HepG2 (cell line): ENCODE data around the gene SRCIN1. TPM values are rescaled to one million over a fixed set of nuclear protein-coding genes. Genes with fewer than 3 reads are reported as not detected.

Source experiments
- ATF3 ChIP-seq: sonication (generic); formaldehyde crosslinking; IDR thresholded peaks from 2 replicates; pipeline ENCODE4 v1.4.0; 2020; ENCODE audit warnings: missing genetic modification reagents
- HMG20B ChIP-seq: conservative IDR thresholded peaks from 2 replicates; pipeline ENCODE4 v1.6.1; 2016; ENCODE audit warnings: missing genetic modification reagents, missing compliant biosample characterization
- IKZF4 ChIP-seq: sonication (generic); formaldehyde crosslinking; IDR thresholded peaks from 2 replicates; pipeline ENCODE4 v1.5.1; 2020; ENCODE audit warnings: borderline replicate concordance, mild to moderate bottlenecking, low read depth, missing genetic modification reagents; ENCODE audit errors: not compliant biosample characterization
- MBNL3 ChIP-seq: fragments of 250-450 bp; sonication (Bioruptor Pico); conservative IDR thresholded peaks from 2 replicates; pipeline ENCODE4 v1.8.0; 2022; ENCODE audit warnings: mild to moderate bottlenecking, inconsistent platforms
- MXD1 ChIP-seq: sonication (generic); formaldehyde crosslinking; IDR thresholded peaks from 2 replicates; pipeline ENCODE4 v1.4.0; 2020; ENCODE audit warnings: mild to moderate bottlenecking, missing genetic modification reagents
- NFYB ChIP-seq: sonication (generic); formaldehyde crosslinking; IDR thresholded peaks from 2 replicates; pipeline ENCODE4 v1.4.0; 2020; ENCODE audit warnings: missing genetic modification reagents
- RAD51 ChIP-seq: fragments of 450-650 bp; IDR thresholded peaks from 2 replicates; pipeline ENCODE4 v1.6.1; 2016; ENCODE audit warnings: borderline replicate concordance
- SMC3 ChIP-seq: IDR thresholded peaks from 2 replicates; pipeline ENCODE4 v1.6.1; 2011; ENCODE audit warnings: low read length, improper control_type of control experiment
- SOX5 ChIP-seq: IDR thresholded peaks from 2 replicates; pipeline ENCODE4 v1.6.1; 2016; ENCODE audit warnings: borderline replicate concordance
- SP2 ChIP-seq: sonication (generic); formaldehyde crosslinking; IDR thresholded peaks from 2 replicates; pipeline ENCODE4 v1.5.1; 2020; ENCODE audit warnings: mild to moderate bottlenecking, missing genetic modification reagents
- TAF15 ChIP-seq: fragments of 200-400 bp; formaldehyde crosslinking; IDR thresholded peaks from one replicate; pipeline ENCODE4 v1.6.1; 2018; ENCODE audit warnings: mild to moderate bottlenecking, low read depth, low read length; ENCODE audit not compliant: poor library complexity, severe bottlenecking
- ZNF501 ChIP-seq: sonication (generic); formaldehyde crosslinking; IDR thresholded peaks from 2 replicates; pipeline ENCODE4 v1.5.1; 2020; ENCODE audit warnings: mild to moderate bottlenecking, moderate library complexity, missing genetic modification reagents
- ZNF598 ChIP-seq: sonication (generic); formaldehyde crosslinking; IDR thresholded peaks from 2 replicates; pipeline ENCODE4 v1.5.1; 2020; ENCODE audit warnings: mild to moderate bottlenecking, missing genetic modification reagents, borderline replicate concordance
- ZSCAN20 ChIP-seq: sonication (generic); formaldehyde crosslinking; IDR thresholded peaks from 2 replicates; pipeline ENCODE4 v1.4.0; 2020; ENCODE audit warnings: missing genetic modification reagents, mild to moderate bottlenecking, borderline replicate concordance
- polyA plus RNA-seq, 8 experiments: library from polyadenylated mRNA; depleted of rRNA in 3 of 8; stranded (reverse) in 7 of 8; unstranded in 1 of 8; fragments of >200 nt; fragmentation: Illumina TruSeq in 4 of 8; extraction: Trizol in 4 of 8; gene quantifications; 2 replicates each; pipeline versions ENCODE4 v1.2.1 to v1.2.3, GENCODE V29; 2011 to 2016; ENCODE audit warnings: low read depth in 4 of 8, missing spikeins in 1 of 8, mixed read lengths in 1 of 8; ENCODE audit not compliant: insufficient read depth in 1 of 8
- total RNA-seq, 5 experiments: library from RNA; depleted of rRNA; stranded (reverse); fragments of >200 nt; fragmentation: Illumina TruSeq; extraction: Trizol; gene quantifications; 2 replicates each; pipeline ENCODE4 v1.2.3, GENCODE V29; 2016; ENCODE audit warnings: low read depth in 1 of 5
- TF ChIP-seq, protein P1 (sequence below): sonication (generic); formaldehyde crosslinking; IDR thresholded peaks from 2 replicates; pipeline ENCODE4 v1.5.1; 2020; ENCODE audit warnings: mild to moderate bottlenecking, missing genetic modification reagents, borderline replicate concordance
- TF ChIP-seq, protein P2 (sequence below): sonication (generic); formaldehyde crosslinking; IDR thresholded peaks from 2 replicates; pipeline ENCODE4 v1.4.0; 2020; ENCODE audit warnings: missing genetic modification reagents
- TF ChIP-seq, protein P3 (sequence below): IDR thresholded peaks from 2 replicates; pipeline ENCODE4 v1.6.1; 2016; ENCODE audit warnings: missing compliant biosample characterization, missing genetic modification reagents, borderline replicate concordance

The SRCIN1 gene
- total and polyA plus RNA-seq, 2 of the 13 experiments (the other 11 are each of a cell fraction or from before 2014, with no cell fraction given) = 1.2 to 9.6 TPM

DNA sequence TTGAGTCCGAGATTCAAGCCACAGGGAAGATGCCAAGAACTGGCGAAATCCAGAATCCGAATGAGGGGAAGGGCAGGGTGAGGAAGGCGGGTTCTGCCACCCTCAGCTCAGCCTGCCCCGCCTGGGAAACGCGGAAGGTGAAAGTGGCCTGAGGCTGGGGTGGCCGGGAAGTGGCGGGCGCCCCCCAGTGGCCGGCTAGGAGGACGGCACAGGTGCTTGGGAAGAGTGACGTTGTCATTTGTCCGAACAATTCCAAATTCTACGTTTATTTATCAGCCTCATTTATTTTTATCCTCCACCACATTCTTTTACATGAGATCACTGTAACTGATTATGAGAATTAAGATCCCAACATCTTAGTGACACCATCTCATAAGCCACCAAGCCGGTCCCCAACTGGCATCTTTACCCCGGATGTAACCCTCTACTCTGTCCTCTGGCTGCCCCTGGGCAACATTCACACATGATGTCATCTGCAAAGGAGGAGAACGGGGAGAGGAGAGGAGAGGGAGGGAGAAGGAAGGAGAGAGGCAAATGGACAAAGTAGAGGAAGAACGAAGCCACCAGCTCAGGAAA lies 21.3 kb downstream of the SRCIN1 start (continued):
- TF ChIP-seq, protein P1, sequence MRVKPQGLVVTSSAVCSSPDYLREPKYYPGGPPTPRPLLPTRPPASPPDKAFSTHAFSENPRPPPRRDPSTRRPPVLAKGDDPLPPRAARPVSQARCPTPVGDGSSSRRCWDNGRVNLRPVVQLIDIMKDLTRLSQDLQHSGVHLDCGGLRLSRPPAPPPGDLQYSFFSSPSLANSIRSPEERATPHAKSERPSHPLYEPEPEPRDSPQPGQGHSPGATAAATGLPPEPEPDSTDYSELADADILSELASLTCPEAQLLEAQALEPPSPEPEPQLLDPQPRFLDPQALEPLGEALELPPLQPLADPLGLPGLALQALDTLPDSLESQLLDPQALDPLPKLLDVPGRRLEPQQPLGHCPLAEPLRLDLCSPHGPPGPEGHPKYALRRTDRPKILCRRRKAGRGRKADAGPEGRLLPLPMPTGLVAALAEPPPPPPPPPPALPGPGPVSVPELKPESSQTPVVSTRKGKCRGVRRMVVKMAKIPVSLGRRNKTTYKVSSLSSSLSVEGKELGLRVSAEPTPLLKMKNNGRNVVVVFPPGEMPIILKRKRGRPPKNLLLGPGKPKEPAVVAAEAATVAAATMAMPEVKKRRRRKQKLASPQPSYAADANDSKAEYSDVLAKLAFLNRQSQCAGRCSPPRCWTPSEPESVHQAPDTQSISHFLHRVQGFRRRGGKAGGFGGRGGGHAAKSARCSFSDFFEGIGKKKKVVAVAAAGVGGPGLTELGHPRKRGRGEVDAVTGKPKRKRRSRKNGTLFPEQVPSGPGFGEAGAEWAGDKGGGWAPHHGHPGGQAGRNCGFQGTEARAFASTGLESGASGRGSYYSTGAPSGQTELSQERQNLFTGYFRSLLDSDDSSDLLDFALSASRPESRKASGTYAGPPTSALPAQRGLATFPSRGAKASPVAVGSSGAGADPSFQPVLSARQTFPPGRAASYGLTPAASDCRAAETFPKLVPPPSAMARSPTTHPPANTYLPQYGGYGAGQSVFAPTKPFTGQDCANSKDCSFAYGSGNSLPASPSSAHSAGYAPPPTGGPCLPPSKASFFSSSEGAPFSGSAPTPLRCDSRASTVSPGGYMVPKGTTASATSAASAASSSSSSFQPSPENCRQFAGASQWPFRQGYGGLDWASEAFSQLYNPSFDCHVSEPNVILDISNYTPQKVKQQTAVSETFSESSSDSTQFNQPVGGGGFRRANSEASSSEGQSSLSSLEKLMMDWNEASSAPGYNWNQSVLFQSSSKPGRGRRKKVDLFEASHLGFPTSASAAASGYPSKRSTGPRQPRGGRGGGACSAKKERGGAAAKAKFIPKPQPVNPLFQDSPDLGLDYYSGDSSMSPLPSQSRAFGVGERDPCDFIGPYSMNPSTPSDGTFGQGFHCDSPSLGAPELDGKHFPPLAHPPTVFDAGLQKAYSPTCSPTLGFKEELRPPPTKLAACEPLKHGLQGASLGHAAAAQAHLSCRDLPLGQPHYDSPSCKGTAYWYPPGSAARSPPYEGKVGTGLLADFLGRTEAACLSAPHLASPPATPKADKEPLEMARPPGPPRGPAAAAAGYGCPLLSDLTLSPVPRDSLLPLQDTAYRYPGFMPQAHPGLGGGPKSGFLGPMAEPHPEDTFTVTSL (CRISPR knock-in tag) = no peak
- TF ChIP-seq, protein P2, sequence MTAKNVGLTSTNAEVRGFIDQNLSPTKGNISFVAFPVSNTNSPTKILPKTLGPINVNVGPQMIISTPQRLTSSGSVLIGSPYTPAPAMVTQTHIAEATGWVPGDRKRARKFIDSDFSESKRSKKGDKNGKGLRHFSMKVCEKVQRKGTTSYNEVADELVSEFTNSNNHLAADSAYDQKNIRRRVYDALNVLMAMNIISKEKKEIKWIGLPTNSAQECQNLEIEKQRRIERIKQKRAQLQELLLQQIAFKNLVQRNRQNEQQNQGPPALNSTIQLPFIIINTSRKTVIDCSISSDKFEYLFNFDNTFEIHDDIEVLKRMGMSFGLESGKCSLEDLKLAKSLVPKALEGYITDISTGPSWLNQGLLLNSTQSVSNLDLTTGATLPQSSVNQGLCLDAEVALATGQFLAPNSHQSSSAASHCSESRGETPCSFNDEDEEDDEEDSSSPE (CRISPR knock-in tag) = no peak
- TF ChIP-seq ZSCAN20 (CRISPR knock-in tag) (no peak), TAF15 (no peak), RAD51 (no peak), ZNF501 (CRISPR knock-in tag) (peak; percentile 61; the same call in 1 of the 2 replicates), SMC3 (peak; percentile 34; the same call in 1 of the 2 replicates), ATF3 (CRISPR knock-in tag) (no peak), NFYB (no peak), SP2 (CRISPR knock-in tag) (no peak), HMG20B (CRISPR knock-in tag) (no peak), IKZF4 (CRISPR knock-in tag) (no peak), MXD1 (CRISPR knock-in tag) (0 out of 2 replicates have a peak, but pooled peaks have one; percentile 29), SOX5 (CRISPR knock-in tag) (no peak), MBNL3 (no peak), ZNF598 (CRISPR knock-in tag) (peak; percentile 33; the same call in 1 of the 2 replicates)
- TF ChIP-seq, protein P3, sequence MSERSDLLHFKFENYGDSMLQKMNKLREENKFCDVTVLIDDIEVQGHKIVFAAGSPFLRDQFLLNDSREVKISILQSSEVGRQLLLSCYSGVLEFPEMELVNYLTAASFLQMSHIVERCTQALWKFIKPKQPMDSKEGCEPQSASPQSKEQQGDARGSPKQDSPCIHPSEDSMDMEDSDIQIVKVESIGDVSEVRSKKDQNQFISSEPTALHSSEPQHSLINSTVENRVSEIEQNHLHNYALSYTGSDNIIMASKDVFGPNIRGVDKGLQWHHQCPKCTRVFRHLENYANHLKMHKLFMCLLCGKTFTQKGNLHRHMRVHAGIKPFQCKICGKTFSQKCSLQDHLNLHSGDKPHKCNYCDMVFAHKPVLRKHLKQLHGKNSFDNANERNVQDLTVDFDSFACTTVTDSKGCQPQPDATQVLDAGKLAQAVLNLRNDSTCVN (CRISPR knock-in tag) = 0 out of 2 replicates have a peak, but pooled peaks have one; percentile 32
